Naive thymus-derived CD4-positive, alpha-beta T cell (primary cell): ENCODE measurements around the gene ADAT3. TPM values are rescaled to one million over a fixed set of nuclear protein-coding genes. Genes with fewer than 3 reads are reported as not detected.
A peak's percentile ranks its signal among the peaks of the same experiment; 100 is the strongest.

Experiments
- ATAC-seq: fragments of 150-1000 bp; cut with Tn5 transposase; 2 replicates; pipeline ENCODE4 v1.10.0; 2021; ENCODE audit warnings: mild to moderate bottlenecking, moderate library complexity
- CTCF ChIA-PET: fragments of 350-600 bp; sonication (Branson Sonifier 250); formaldehyde crosslinking; loops from one replicate; lab custom pipeline; 2021; ENCODE audit warnings: antibody characterized with exemption; lab: Charles Lee
- POLR2A ChIA-PET: fragments of 350-600 bp; sonication (Branson Sonifier 250); formaldehyde crosslinking; loops from one replicate; lab custom pipeline; 2021; ENCODE audit warnings: antibody characterized with exemption, inconsistent platforms; lab: Charles Lee
- DNase-seq, 9 donors: peaks; one replicate each; pipeline versions ENCODE4 v3.0.0 to v3.0.0-alpha.2; 2020 to 2022; ENCODE audit warnings: mixed read lengths in 1 of 9
- H3K27ac ChIP-seq: one replicate; pipeline ENCODE4 v1.7.0; 2013; ENCODE audit warnings: mild to moderate bottlenecking, low read depth, low read length, moderate library complexity
- H3K27me3 ChIP-seq, 2 donors: one replicate each; pipeline ENCODE4 v1.7.0; 2013; ENCODE audit warnings: low read length in 2 of 2, mild to moderate bottlenecking in 2 of 2, moderate library complexity in 2 of 2; ENCODE audit not compliant: control insufficient read depth in 2 of 2, insufficient read depth in 2 of 2
- H3K36me3 ChIP-seq, 3 experiments: 1 replicate in 2 of 3; 2 replicates in 1 of 3; pipeline ENCODE4 v1.7.0; 2013; ENCODE audit warnings: low read length in 3 of 3, mild to moderate bottlenecking in 3 of 3, moderate library complexity in 1 of 3; ENCODE audit not compliant: insufficient read depth in 3 of 3, control insufficient read depth in 2 of 3
- H3K4me1 ChIP-seq, 2 donors: one replicate each; pipeline ENCODE4 v1.7.0; 2013; ENCODE audit warnings: low read length in 2 of 2, mild to moderate bottlenecking in 2 of 2, moderate library complexity in 1 of 2; ENCODE audit not compliant: control insufficient read depth in 2 of 2, insufficient read depth in 2 of 2
- H3K4me3 ChIP-seq: 2 replicates; pipeline ENCODE4 v1.7.0; 2013; ENCODE audit warnings: mild to moderate bottlenecking, low read length
- H3K9me3 ChIP-seq, 3 experiments: 1 replicate in 2 of 3; 2 replicates in 1 of 3; pipeline ENCODE4 v1.7.0; 2013; ENCODE audit warnings: low read length in 3 of 3; ENCODE audit not compliant: control insufficient read depth in 2 of 3
- H3K27ac Mint-ChIP-seq, 9 donors: one replicate each; pipeline ENCODE4 v1.8.0; 2020 to 2022; ENCODE audit warnings: mixed read lengths in 9 of 9, mild to moderate bottlenecking in 8 of 9, moderate library complexity in 5 of 9, inconsistent platforms in 2 of 9
- H3K27me3 Mint-ChIP-seq, 5 donors: one replicate each; pipeline ENCODE4 v1.8.0; 2021 to 2022; ENCODE audit warnings: mixed read lengths in 5 of 5, mild to moderate bottlenecking in 1 of 5
- H3K36me3 Mint-ChIP-seq, 5 donors: one replicate each; pipeline ENCODE4 v1.8.0; 2020 to 2022; ENCODE audit warnings: mixed read lengths in 5 of 5, mild to moderate bottlenecking in 3 of 5, inconsistent platforms in 1 of 5
- H3K4me1 Mint-ChIP-seq, 7 donors: one replicate each; pipeline ENCODE4 v1.8.0; 2020 to 2022; ENCODE audit warnings: mixed read lengths in 7 of 7, mild to moderate bottlenecking in 3 of 7, inconsistent platforms in 1 of 7
- H3K4me3 Mint-ChIP-seq, 10 donors: one replicate each; pipeline ENCODE4 v1.8.0; 2020 to 2022; ENCODE audit warnings: mild to moderate bottlenecking in 10 of 10, mixed read lengths in 10 of 10, moderate library complexity in 6 of 10, inconsistent platforms in 2 of 10
- H3K9me3 Mint-ChIP-seq, 11 donors: one replicate each; pipeline ENCODE4 v1.8.0; 2020 to 2022; ENCODE audit warnings: mixed read lengths in 11 of 11, mild to moderate bottlenecking in 4 of 11, inconsistent platforms in 1 of 11, moderate library complexity in 1 of 11
- intact Hi-C, 2 donors: fragments of 100-400 bp; cut with micrococcal nuclease; formaldehyde crosslinking; loops; one replicate each; pipeline ENCODE4 v1.15.1; 2023
- polyA plus RNA-seq, 2 donors: library from polyadenylated mRNA; unstranded; fragments of 300-500 nt; fragmentation: Illumina TruSeq; gene quantifications; one replicate each; pipeline ENCODE4 v1.2.3, GENCODE V29; 2021
- total RNA-seq, 6 experiments: library from RNA in 5 of 6; stranded (reverse) in 5 of 6; gene quantifications; 1 replicate in 5 of 6; 2 replicates in 1 of 6; pipeline ENCODE4 v1.2.3 and lab custom pipeline; 2021 to 2026

ADAT3 gene
- total and polyA plus RNA-seq, 7 experiments from 2014 or later = 2.2 to 13.5 (median 5.9) TPM

DNA sequence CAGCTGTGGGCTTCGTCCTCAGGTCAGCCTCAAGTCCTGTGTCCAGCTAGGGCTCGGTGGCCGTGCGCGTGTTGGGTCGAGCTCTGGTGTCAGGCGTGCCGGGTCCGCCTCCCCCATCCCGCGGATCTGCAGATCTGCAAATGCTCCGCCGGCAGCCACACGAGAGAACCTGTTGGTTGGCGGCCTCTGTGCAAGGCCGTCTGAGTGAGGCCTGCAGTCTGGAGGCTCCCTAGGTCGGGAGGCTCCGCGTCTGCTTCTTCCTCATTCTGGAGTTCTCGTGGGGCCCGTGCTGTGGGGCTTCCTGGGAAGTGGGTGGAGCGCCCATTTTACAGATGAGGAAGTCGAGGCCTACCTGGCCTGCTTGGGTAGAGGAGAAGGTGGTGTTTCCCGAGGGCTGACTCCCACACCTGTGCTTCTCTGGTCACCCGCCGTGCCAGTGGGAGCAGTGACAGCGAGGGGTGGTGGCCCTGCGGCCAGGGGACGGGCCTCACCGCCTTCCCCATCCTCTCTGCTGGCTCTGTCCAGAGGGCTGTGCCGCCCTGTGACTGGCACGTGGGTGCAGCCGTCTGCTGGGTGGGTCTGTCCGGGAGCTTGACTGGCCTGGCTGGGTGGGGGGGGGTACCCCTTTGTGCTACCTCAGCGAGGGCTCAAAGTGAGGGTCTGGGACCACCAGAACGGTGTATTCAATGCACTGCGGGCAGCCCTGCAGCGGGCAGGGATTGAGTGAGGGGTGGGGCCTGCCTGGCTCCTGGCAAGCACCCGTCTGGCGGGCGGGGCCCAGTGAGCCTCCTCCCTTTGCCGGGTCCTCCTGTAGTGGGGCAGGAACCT lies 39.1 kb downstream of the ADAT3 start:
- H3K27me3 Mint-ChIP-seq = peaks cover 0 to 2% (median 0%) of the 10 kb centered on the region in 5 donors
- POLR2A ChIA-PET = interaction anchor here (1.3 kb wide), 1 partner anchor 104 kb away, joined by 3 read pairs; no protein-coding TSS in a partner anchor
- no peak for ATAC-seq

DNA sequence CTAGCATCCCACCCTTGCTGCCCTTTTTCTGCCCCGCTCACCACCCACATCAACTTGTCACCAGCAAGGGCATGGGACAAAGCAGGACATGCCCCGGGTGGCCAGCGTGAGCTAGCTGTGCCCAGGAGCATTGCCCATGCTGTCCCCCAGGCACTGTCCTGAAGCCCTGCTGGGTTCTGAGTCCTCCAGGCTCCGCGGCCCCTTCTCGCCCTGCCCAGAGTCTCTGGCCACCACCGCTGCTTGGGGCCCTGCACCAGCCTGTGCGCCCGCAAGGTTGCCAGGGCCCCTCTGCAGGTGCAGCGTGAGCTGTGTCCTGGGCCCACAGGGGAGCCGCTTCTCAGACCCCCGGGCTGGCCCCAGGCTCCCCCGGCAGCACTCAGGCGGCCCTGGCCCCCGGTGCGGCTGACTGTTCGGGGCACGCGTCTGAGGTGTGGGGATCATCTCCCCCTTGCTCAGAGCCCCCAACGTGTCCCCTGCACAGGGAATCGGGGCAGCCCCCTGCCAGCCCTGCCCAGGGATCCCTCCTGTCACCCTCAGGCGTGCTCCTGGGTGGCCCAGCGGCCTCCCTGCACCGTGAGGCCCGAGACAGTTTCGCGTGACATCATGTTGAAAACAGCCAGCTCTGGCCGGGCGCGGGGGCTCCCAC lies 39.8 kb downstream of the ADAT3 start:
- ATAC-seq (no peak), DNase-seq (no peak)
- H3K36me3 ChIP-seq = peaks cover 0 to 24% (median 0%) of the 10 kb centered on the region in 3 experiments
- CTCF ChIA-PET = interaction anchor here (0.6 kb wide), 2 partner anchors 8 to 198 kb away, joined by 3 read pairs; no protein-coding TSS in a partner anchor
- H3K4me1 ChIP-seq = peaks cover 17 to 24% of the 10 kb centered on the region in 2 donors
- H3K27me3 Mint-ChIP-seq = peaks cover 0 to 2% (median 0%) of the 10 kb centered on the region in 5 donors
- H3K4me3 Mint-ChIP-seq = peak overlapping the region in 5 of 10 donors; percentile 18 to 93 (median 54)
- H3K36me3 Mint-ChIP-seq = peaks cover 0 to 10% (median 0%) of the 10 kb centered on the region in 5 donors
- intact Hi-C loops = no loop called here
- peak overlapping the region in 5 of 9 donors; percentile 17 to 84 (median 74) for H3K27ac Mint-ChIP-seq
- POLR2A ChIA-PET = interaction anchor here (0.6 to 0.7 kb wide), 3 partner anchors 48 to 1623 kb away, joined by 3 read pairs; no protein-coding TSS in a partner anchor
- no peak overlapping the region for H3K4me3 ChIP-seq
- no peaks in the 10 kb centered on the region for H3K9me3 ChIP-seq
- peaks cover 24 to 56% (median 38%) of the 10 kb centered on the region in 7 donors for H3K4me1 Mint-ChIP-seq
- H3K27me3 ChIP-seq = no peaks in the 10 kb centered on the region
- no peaks in the 10 kb centered on the region for H3K9me3 Mint-ChIP-seq
- peak overlapping the region; percentile 98 for H3K27ac ChIP-seq

More for the DNA sequence above, 39.1 kb downstream of the ADAT3 start:
- Mint-ChIP-seq H3K4me3 (peak overlapping the region; percentile 21 to 96 (median 55)), H3K4me1 (peaks cover 24 to 54% (median 37%) of the 10 kb centered on the region in 7 donors), H3K36me3 (peaks cover 0 to 11% (median 0%) of the 10 kb centered on the region in 5 donors), H3K9me3 (peaks cover 0 to 1% (median 0%) of the 10 kb centered on the region in 11 donors), H3K27ac (peak overlapping the region in 7 of 9 donors; percentile 5 to 87 (median 71))
- peaks cover 0 to 19% (median 0%) of the 10 kb centered on the region in 3 experiments for H3K36me3 ChIP-seq
- H3K27ac ChIP-seq = peak overlapping the region; percentile 98
- H3K27me3 ChIP-seq = no peaks in the 10 kb centered on the region
- CTCF ChIA-PET = interaction anchor here (0.6 kb wide), 1 partner anchor 199 kb away, joined by 3 read pairs; no protein-coding TSS in a partner anchor
- no peaks in the 10 kb centered on the region for H3K9me3 ChIP-seq
- intact Hi-C loops = no loop called here
- DNase-seq = no peak
- peaks cover 21 to 32% of the 10 kb centered on the region in 2 donors for H3K4me1 ChIP-seq
- H3K4me3 ChIP-seq = no peak overlapping the region

DNA sequence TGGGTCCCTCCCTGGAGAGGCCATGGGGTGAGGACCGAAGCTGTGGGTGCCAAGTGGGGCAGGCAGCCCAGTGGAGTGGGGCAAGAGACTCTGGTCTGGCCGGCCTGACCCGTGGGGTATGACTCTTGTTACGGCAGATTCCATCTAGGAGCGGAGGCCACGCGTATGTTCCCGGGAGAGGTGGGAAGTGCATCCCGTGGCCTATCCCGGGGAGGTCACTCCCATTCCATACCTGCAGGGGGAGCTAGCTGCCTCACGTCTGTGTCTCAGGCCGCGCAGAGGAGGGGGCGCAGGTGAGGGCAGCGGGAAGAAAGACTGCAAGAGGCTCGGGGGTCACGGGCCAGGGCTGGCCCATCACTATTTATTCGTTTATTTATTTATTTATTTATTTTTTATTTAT lies 40.7 kb downstream of the ADAT3 start:
- Histone ChIP-seq H3K9me3 (no peaks in the 10 kb centered on the region), H3K27ac (no peak overlapping the region), H3K36me3 (peaks cover 0 to 27% (median 0%) of the 10 kb centered on the region in 3 experiments), H3K27me3 (no peaks in the 10 kb centered on the region), H3K4me1 (peaks cover 14 to 19% of the 10 kb centered on the region in 2 donors), H3K4me3 (no peak overlapping the region)
- POLR2A ChIA-PET = interaction anchor here (0.6 to 0.7 kb wide), 4 partner anchors 73 to 1622 kb away, joined by 3 to 4 read pairs (median 3); no protein-coding TSS in a partner anchor
- ATAC-seq (no peak), DNase-seq (peak in 5 of 9 donors; percentile 23 to 40 (median 29))
- H3K27me3 Mint-ChIP-seq = no peaks in the 10 kb centered on the region
- intact Hi-C loops = no loop called here
- peaks cover 0 to 9% (median 0%) of the 10 kb centered on the region in 5 donors for H3K36me3 Mint-ChIP-seq
- H3K9me3 Mint-ChIP-seq = no peaks in the 10 kb centered on the region
- H3K4me1 Mint-ChIP-seq = peaks cover 21 to 60% (median 37%) of the 10 kb centered on the region in 7 donors
- CTCF ChIA-PET = interaction anchor here (0.6 to 0.9 kb wide), 3 partner anchors 21 to 585 kb away, joined by 3 read pairs; no protein-coding TSS in a partner anchor
- H3K4me3 Mint-ChIP-seq = peak overlapping the region in 6 of 10 donors; percentile 12 to 55 (median 35)
- H3K27ac Mint-ChIP-seq = peak overlapping the region; percentile 15 to 84 (median 67)

DNA sequence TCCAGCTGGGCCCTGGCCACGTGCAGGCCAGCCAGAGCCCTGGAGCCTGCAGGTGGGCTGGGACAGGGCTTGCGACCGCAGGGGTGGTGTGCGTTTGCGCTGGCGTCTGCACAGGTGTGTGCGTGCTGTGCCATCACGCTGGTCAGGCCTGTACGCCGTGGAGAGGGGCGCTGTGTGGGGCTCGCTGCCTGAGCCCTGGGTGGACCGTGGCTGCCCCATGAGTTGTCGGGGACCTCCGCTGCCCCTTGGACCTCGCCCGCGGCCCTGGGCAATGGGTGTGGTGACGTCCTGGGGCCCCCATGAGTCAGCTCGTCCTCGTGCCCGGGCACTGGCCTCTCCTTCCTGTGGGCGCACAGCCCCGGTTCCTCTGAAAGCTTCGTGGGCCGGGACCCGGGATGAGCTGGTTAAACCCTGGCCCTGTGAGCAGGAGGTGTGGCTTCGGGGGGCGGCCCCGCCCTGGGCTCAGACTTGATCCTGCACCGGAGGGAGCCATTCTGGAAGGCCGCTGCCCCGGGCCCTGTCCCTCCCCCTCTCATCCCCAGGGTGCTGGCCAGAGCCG lies 42.5 kb downstream of the ADAT3 start:
- H3K27ac Mint-ChIP-seq = no peak overlapping the region
- H3K4me1 Mint-ChIP-seq = peaks cover 19 to 69% (median 41%) of the 10 kb centered on the region in 7 donors
- no peaks in the 10 kb centered on the region for H3K9me3 ChIP-seq
- no peak overlapping the region for H3K27ac ChIP-seq
- no peak overlapping the region for H3K4me3 Mint-ChIP-seq
- no peaks in the 10 kb centered on the region for H3K27me3 ChIP-seq
- intact Hi-C loops = no loop called here
- no peaks in the 10 kb centered on the region for H3K9me3 Mint-ChIP-seq
- H3K36me3 Mint-ChIP-seq = peaks cover 0 to 9% (median 0%) of the 10 kb centered on the region in 5 donors
- peaks cover 0 to 26% (median 0%) of the 10 kb centered on the region in 3 experiments for H3K36me3 ChIP-seq
- no peaks in the 10 kb centered on the region for H3K27me3 Mint-ChIP-seq
- H3K4me1 ChIP-seq = peaks cover 14 to 19% of the 10 kb centered on the region in 2 donors
- CTCF ChIA-PET = no interaction called here
- no peak for DNase-seq
- POLR2A ChIA-PET = no interaction called here
- ATAC-seq = peak; percentile 10
- H3K4me3 ChIP-seq = no peak overlapping the region

DNA sequence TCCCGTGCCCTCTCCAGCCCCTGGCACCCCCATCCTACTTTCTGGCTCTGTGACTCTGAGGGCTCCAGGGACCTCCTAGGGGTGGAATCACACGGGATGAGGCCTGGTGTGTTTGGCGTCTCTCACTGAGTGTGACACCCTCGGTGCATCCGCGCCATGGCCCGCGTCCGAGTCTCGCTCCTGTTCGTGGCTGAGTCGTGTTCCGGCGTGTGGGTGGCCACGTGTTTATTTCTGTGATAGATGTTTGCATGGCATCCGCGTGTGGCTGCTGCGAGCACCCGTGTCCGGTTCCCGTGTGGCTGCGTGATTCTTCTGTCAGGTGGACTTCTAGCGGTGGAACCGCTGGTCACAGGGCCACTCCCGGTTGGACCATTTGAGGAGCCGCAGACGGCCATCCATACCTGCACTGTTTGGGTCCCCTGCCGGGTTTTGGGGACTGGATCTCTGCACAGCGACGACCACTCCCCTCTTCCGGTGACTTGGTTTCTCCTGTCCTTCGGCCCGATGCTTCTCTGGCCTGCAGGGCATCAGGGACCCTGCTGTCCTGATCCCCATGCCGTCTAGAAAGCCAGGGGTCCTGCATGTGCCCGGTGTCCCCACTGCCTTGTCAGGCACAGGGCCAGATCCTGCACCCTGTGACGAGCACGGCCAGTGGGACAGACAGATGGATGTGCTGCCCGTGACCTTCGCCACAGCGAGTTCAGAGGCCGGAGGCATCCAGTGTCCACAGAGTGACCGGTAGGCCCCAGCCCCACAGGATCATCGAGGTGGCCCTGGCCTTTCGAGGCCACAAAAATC lies 44.3 kb downstream of the ADAT3 start:
- no peaks in the 10 kb centered on the region for H3K27me3 Mint-ChIP-seq
- H3K36me3 Mint-ChIP-seq = peaks cover 0 to 4% (median 0%) of the 10 kb centered on the region in 5 donors
- peak overlapping the region in 3 of 9 donors; percentile 28 to 48 (median 39) for H3K27ac Mint-ChIP-seq
- ChIA-PET CTCF (no interaction called here), POLR2A (no interaction called here)
- DNase-seq (no peak), ATAC-seq (no peak)
- Histone ChIP-seq H3K4me1 (peaks cover 0 to 7% of the 10 kb centered on the region in 2 donors), H3K27ac (no peak overlapping the region), H3K9me3 (no peaks in the 10 kb centered on the region), H3K27me3 (no peaks in the 10 kb centered on the region), H3K4me3 (no peak overlapping the region), H3K36me3 (peaks cover 0 to 37% (median 0%) of the 10 kb centered on the region in 3 experiments)
- no peaks in the 10 kb centered on the region for H3K9me3 Mint-ChIP-seq
- peaks cover 6 to 59% (median 26%) of the 10 kb centered on the region in 7 donors for H3K4me1 Mint-ChIP-seq
- intact Hi-C loops = no loop called here
- H3K4me3 Mint-ChIP-seq = peak overlapping the region in 1 of 10 donors; percentile 25
